GM19099 (cell line): Measurements from ENCODE around the gene DEPDC1B.

Experiments used
- POLR2A ChIP-seq: IDR thresholded peaks from 3 replicates; pipeline ENCODE4 v1.6.1; 2011; ENCODE audit warnings: low read depth; ENCODE audit not compliant: insufficient read length; ENCODE audit errors: extremely low read depth

Gene DEPDC1B

DNA sequence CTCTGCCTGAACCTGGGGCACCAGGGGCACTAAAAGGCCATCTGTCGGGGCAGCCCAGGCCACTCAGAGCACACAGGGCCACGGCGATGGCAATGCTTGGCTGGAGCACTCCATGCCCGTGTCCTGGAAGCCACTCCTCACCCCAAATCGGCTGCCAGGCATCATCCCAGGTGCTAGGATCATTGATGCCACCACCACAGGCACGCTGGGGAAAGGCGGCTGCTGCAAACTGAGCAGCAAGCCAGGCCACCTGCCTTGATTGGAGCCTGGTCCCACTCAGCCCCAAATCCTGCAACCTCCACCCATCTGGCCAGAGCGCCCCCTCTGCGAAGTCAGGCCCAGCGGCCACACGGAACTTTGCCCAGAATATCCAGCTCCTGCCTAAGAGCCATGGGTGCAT lies 67.8 kb downstream of the DEPDC1B start:
- TF ChIP-seq POLR2A: no peak

DNA sequence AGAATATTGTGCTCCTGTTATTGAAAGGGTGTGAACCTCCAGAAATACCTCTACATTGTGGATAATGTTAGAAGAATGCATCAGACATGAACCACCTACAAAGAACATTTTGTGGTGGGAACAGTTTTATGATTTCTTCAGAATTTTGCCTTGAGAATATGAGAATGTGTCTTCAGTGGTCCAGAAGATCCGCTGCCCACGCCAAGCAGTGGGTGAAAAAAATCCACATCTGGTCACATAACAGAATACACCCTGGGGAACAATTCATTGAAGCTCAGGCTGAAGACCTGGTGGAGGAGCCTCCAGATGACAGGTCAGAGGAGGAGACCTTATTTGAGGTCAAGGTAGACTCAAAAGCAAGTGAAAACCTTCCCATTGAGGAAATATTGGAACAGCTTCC lies 69.1 kb downstream of the DEPDC1B start:
- TF ChIP-seq POLR2A: no peak

- no peak for TF ChIP-seq POLR2A
These were observed 69.8 kb downstream of the DEPDC1B start for GRCh38 chr5:60630179-60630578.

DNA sequence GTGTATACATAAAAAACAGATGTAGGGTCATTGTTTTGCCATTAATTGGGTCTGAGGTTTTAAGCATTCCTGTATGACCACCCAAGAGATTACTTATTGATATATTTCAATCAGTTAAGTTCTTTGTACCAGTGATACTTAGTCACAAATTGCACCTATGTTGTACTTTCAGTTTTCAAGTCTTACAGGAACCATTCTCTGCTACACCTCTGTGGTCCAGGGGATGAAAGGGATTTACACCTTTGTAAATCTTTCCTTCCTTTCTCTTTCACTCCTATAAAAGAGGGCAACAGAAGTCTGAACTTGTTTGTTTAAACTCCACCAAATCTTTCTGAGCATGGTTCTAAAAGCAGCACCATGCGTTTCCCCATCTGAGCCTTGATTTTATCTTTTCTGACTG lies 86.1 kb downstream of the DEPDC1B start:
- no peak for TF ChIP-seq POLR2A

DNA sequence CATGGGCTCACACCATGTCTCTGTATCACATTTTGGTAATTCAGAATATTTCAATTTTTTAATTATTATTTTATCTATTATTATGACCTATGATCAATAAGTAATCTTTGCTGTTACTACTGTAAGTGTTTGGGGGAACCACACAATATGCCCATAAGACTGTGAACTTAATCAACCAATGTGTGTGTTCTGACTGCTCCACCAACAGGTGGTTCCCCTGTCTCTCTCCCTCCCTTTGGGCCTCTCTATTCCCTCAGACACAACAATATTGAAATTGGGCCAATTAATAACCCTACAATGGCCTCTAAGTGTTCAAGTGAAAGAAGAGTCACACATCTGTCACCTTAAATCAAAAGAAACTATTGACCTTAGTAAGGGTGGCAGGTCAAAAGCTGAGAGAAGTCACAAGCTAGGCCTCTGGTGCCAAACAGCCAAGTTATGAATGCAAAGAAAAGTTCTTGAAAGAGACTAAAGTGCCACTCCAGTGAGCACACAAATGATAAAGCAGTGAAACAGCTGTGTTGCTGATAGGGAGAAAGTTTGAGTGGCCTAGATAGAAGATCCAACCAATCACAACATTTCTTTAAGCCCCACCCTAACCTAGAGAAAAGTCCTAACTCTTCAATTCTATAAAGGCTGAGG lies 88.7 kb downstream of the DEPDC1B start:
- TF ChIP-seq POLR2A: no peak

DNA sequence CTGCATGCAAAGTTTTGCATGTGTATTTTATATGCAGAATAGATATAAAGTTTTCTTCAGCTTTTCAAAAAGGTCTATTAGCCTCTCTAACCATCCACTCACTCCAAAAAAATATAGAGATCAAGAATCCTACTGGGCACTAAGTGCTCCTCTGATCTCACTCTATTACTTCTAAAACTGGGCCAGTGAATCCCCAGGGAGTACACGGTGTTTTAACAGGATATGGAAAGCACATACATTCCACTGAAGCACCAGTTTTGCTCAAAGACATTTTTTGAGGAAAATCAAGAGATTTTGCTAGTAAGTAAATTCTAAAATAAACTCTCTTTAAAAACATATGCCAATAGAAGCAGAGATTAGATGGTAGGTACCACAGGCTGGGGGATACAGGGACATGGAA lies 95.2 kb downstream of the DEPDC1B start:
- TF ChIP-seq POLR2A: no peak

DNA sequence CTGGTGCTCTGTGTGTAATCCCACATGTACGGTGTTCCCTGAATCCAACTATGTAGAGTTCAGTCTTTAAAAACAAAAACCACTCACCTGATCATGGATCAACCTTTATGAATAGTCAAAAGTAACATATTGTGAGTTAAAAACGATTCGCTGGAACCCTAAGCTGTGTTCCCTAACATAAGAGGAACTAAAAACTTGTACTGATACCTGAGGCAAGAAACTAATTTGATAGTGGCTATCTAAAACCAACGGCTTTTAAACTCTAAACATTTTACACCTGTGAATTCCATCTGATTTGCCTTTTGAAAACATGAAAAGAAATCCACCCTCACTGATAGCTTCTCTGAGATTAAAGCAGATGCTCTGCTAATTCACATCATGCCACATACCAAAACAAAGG lies 101.5 kb downstream of the DEPDC1B start:
- no peak for TF ChIP-seq POLR2A

GRCh38 chr5:60597572-60598320 lies 102.2 kb downstream of the DEPDC1B start:
- TF ChIP-seq POLR2A: no peak

GRCh38 chr5:60594715-60595477 lies 105.1 kb downstream of the DEPDC1B start:
- no peak for TF ChIP-seq POLR2A

- no peak for TF ChIP-seq POLR2A
These were observed 109.8 kb downstream of the DEPDC1B start for GRCh38 chr5:60590172-60590571.

DNA sequence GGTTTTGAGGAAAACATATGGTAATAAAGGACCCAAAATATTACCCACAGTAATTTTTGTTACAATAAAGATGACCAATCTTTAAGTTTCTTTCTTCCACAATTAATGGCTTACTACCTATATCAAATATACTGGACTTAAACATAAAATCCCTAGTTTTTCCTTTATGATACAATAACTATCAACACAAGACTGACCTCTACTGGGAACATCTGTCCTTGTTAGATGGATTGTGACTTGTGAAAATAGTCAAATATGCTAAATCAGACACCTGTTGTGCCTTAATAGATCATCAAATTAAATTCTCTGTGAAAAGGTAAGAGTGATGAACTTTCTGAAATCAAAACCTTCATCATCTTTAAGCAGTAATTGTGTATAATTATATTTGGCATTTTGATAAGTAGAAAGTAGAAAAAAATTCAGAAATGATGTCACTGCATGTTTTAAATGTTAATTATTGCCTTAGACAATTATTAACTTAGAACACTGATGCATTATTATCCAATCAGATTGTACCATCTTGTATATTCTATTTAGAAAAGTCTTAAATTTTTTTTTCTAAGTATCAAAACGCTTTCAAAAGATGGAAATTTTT lies 113.6 kb downstream of the DEPDC1B start:
- TF ChIP-seq POLR2A: no peak

GRCh38 chr5:60585618-60586017 lies 114.3 kb downstream of the DEPDC1B start:
- TF ChIP-seq POLR2A: no peak

GRCh38 chr5:60584304-60584703 lies 115.7 kb downstream of the DEPDC1B start:
- TF ChIP-seq POLR2A: no peak

DNA sequence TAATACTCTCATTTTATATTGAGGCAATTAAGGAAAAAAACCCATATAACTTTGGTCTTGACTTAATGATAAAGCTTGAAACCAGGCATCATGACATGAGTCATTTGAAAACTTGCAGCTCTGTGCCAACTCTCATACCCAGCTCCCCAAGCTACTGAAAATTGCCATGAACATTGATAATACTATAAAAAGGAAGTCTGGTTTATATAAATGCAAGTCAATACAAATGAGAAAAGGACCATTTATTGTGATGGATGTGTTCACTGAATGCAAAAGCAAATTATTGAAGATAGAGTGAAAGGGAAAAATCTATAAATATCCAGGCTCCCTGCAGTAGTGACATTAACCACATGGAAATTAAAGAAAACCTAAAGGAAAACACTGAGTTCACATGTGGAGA lies 116.3 kb downstream of the DEPDC1B start:
- TF ChIP-seq POLR2A: no peak

DNA sequence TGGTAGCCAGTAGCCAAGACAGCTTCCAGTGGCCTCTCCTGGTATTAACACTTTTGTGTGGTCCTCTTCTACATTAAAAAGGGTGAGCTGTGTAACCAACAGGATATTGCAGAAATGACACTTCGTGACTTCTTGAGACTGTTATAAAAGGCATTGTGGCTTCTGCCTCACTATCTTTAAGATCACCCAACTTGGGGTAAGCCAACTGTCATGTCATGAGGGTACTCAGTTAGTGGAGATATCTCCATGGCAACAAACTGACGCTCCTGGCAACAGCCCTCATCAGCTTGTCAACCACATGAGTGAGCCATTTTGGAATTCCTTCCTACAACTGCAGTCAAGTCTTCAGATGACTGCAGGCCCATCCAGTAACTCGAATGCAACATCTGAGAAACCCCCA lies 121.7 kb downstream of the DEPDC1B start:
- no peak for TF ChIP-seq POLR2A
